GM18507 (cell line): ENCODE results near the gene BACE1-AS.
A peak's percentile ranks its signal among the peaks of the same experiment; 100 is the strongest.

ENCODE experiments used
- DNase-seq: peaks from one replicate; pipeline ENCODE4 v3.0.0; 2011; ENCODE audit warnings: low read depth; ENCODE audit not compliant: insufficient read length; ENCODE audit errors: extremely low spot score
- FAIRE-seq: peaks from 2 replicates; lab custom pipeline; 2011; peaks lifted over from hg19 to GRCh38; lab: Jason Lieb, UNC

Gene BACE1-AS

DNA sequence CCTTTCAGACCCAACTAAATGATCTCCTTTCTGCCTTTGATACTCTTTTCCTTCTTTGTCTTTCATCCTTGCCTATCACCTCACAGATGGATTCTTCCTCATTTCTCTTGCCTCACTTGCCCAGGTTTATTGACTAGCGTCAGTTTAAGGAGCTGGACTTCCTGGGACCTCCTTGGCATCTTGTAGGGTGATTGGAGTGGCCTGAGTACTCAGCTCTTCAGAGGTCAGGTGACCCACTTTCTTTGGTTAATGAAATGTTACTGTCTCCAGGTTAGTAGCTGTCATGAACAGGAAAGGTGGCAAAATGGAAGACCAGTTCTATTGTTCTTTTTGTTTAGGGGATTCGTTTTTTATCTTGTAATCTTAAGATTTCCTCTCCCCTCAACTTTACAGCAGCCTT, 4.6 kb upstream of the BACE1-AS start:
- FAIRE-seq (no peak), DNase-seq (no peak)

DNA sequence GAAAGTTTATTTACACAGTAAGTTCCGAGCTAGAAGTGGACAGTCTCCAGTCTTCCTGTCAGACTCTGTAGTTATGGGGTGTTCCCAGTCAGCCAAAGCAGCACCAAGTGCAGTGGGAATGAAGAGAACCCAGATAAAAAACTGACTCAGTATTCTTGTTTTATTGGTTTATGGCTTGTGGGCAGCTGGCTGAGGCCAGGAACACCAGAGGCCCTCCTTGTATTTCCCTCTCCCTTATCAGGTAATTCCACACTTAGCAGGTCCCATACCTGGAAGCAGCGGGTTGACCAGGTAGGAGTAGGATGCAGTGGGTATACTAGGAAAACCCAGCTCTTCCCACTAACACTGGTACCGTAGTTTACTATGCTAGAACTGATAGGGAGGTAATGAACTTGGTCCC, 3.5 kb upstream of the BACE1-AS start:
- FAIRE-seq (no peak), DNase-seq (no peak)

GRCh38 chr11:117289795-117290194, 1.4 kb upstream of the BACE1-AS start:
- DNase-seq, result no peak
- FAIRE-seq, result no peak

DNA sequence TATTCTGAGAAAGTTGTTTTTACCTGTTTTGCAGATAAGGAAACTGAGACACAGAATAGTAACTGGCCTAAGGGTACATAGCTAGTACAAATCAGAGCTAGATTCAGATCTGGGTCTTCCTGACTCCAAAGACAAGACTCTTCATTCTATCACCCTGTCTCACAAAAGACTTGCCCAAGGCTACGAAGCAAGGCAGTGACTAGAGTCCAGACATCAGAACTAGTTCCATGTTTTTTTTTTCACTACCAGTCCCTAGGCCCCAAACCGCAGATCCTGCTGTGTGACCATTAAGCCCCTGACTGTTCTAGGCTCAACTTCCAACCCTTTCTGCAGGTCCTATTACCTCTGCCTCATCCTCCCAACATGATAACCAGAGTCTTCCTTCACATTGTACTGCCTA, 1.5 kb downstream of the BACE1-AS start:
- DNase-seq (no peak), FAIRE-seq (no peak)

- no peak for FAIRE-seq
- DNase-seq, result no peak
These were observed 4.4 kb downstream of the BACE1-AS start for GRCh38 chr11:117295438-117296137.

DNA sequence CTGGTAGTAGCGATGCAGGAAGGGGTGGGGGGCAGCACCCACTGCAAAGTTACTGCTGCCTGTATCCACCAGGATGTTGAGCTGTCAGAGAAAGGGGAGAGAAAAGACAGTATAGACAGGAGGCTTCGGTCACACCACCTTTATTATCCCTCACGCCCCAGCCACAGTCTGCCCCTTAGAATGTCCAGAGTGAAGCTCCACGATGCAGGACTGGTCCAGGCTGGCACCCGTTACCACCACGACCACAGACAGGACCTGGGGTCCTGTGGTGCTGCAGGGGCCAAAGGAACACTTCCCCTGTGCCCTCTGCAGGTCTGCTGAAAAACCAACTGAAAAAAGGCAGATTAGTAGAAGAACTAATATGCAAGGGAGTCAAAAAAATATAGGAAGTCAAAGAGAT, 5.7 kb downstream of the BACE1-AS start:
- DNase-seq, result no peak
- FAIRE-seq, result no peak

DNA sequence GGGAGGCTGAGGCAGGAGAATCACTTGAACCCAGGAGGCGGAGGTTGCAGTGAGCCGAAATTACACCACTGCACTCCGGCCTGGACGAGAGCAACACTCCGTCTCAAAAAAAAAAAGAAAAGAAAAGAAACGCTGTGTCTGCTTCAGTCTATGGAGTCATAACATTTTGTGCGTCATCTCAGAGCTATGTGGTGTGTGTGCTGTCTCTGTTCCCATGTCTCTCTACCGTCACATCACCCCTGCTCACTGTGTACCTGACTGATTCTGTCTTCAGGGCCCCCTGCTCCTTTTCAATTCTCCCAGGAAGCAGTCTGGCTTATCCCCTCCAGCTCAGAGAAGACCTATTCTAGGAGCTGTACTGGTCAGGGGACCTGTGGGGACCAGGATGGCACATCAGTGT, 7.0 kb downstream of the BACE1-AS start:
- DNase-seq (no peak), FAIRE-seq (no peak)

GRCh38 chr11:117299351-117300282, 8.5 kb downstream of the BACE1-AS start:
- peak; percentile 33 for FAIRE-seq
- no peak for DNase-seq

DNA sequence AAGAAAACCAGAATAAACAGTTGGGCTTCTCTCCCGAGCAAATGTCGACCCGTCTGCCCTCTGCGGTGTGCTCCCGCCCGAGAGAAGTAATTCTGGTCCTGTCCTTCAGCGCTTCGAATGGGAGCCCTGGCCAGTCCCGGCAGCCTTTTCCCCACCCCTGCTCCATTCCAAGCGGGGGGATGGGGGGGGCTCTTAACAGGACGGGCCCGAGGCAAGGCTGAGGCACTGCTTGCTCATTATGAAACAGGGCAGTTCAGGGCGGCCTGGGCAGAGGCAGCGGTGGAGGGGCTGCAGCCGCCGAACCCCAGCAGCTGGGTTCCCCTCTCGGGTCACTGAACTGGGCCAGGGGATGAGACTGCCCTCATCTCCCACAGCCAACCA, 9.1 kb downstream of the BACE1-AS start:
- FAIRE-seq (no peak), DNase-seq (no peak)

DNA sequence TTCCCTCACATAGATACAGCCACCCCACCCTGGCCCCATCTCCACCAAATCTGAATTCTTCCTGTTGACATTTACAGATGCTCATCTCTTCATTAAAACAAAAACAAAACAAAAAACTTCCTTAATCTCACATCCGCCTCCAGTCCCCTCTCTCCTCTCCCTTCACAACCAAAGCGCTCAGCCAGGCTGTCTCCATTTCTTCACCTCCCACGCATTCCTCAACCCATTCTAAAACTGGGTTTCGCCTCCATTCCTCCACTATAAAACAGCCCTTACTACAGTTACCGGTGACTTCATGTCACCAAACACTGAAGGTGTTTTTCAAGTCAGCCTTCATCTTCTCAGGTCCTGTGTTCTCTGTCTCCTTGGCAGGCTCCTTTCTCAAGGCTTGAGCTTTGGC, 9.6 kb downstream of the BACE1-AS start:
- FAIRE-seq, result no peak
- no peak for DNase-seq

DNA sequence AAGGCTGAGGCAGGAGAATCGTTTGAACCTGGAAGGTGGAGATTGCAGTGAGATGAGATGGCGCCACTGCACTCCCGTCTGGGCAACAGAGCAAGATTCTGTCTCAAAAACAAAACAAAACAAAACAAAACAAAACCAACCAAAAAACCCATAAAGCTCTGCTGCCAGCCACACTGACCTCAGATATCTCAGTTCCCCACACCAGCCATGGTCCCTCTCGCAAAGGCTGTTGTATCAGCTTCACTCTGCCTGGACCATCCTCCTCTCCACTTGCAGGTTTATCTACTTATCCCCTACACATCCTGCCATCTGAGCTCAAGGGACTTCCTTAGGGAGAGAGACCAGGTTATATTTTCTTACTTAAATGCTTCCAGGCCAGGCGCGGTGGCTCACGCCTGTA, 11.1 kb downstream of the BACE1-AS start:
- FAIRE-seq (no peak), DNase-seq (no peak)

DNA sequence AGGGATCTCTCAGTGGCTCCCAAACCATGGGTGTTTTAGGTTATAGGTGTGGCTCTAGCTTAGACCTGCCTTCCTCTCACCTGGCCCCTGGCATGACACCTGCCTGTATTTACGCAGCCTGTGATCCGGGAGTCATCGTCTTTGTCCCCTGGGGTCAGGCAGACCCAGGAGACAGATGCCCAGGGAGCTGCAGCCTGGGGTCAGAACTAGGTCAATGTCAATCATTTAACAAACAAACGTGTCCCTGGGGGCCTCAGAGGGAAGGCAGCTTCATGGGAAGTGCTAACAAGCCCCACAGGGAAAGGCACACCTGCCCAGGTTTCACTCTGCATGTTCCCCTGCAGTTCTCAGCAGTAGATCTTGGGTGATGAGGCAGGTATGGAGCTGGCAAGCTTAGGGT, 12.0 kb downstream of the BACE1-AS start:
- FAIRE-seq (no peak), DNase-seq (no peak)

GRCh38 chr11:117303646-117304315, 12.6 kb downstream of the BACE1-AS start:
- FAIRE-seq (no peak), DNase-seq (no peak)

DNA sequence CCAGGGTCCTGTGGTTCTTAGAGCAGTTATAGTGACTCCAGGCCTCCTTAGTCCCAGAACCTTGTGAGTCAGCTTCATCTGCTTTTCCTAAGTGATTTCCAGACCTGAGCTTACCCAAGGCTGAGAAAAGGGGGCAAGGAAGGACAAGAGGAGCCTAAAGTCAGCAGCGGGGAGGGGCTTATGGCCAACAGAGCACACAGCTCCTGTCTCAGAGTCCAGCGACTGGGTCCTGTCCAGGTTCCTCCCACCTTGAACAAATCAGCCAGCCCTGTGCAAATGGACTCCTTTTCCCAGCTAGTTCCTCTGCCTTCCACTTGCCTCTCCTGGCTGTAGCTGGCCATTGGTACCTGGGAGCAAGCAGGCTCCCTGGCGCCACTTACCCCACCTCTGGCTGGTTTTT, 14.0 kb downstream of the BACE1-AS start:
- DNase-seq, result no peak
- FAIRE-seq, result no peak

DNA sequence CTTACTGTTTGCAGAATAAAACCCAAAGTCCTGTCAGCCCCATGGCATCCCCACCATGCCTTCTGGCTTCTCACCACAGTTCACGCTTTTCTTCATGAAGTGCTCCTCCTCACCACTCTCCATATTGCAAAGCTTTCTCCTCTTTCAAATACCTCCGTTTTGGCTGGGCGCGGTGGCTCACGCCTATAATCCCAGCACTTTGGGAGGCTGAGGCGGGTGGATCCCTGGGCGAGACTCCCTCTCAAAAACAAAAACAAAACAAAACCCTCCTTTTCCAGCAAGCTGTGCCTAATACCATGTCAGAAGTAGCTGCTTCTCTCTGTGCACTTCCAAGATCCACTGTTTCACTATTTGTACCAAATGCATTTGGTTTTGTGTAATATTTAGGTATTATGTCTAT, 18.2 kb downstream of the BACE1-AS start:
- DNase-seq, result no peak
- no peak for FAIRE-seq

DNA sequence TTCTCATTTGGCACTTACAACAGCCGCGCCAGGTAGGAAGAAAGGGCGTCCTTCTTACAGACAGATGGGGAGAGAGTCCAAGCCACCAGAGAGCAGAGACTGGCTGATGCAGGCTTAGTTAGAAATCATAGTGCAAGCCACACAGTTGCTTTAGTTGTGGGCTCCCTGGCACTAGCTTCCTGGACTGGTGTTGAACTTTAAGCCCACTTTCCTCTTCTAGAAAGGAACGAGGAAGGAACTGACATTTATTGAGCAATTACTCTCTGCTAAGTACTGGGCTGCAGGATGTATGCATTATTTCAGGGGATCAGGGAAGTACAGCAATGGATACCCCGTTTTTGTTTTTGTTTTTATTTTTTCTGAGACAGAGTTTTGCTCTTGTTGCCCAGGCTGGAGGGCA, 21.9 kb downstream of the BACE1-AS start:
- no peak for FAIRE-seq
- DNase-seq, result no peak

DNA sequence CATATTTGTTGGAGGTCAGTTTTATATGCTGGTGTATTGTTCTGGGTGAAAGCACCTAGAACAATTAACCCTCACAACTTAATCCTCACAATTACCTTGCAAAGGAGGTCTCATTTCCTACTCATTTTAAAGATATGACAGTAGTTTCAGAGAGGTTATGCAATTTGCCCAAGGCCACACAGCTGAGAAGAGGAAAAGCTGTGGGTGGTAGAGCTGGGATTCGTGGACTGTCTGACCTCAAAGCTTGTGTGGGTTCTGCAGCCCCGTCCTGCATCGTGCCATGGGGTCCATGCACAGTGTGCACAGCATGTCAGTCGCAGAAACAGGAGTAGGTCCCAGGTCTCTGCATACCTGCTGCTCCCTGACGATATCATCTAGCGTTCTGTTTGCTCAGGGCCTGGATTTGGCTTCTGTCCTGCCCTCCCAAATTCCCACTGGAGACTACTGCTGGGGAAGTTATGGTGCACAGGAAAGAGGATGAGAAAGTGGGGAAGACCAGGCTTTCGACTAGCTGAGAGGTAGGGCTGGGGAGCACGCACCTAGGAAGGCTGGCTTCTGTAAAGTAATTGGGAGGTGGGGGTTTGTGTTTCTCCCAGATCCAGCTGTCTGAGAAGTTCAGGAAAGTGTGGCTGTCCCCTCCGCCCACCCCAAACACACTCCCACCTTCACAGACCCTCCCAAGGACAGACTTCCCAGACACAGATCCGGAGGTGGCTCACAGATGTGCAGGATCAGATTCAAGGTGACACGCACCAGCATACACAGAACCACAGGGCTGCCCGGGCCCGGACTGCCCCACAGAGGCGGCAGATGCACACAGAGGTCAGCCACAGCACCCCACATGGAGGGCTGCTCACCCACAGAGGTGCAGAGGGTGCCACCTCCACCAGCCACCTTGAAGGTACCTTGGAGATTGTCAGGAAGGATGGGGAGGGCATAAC, 23.0 kb downstream of the BACE1-AS start:
- no peak for FAIRE-seq
- no peak for DNase-seq

DNA sequence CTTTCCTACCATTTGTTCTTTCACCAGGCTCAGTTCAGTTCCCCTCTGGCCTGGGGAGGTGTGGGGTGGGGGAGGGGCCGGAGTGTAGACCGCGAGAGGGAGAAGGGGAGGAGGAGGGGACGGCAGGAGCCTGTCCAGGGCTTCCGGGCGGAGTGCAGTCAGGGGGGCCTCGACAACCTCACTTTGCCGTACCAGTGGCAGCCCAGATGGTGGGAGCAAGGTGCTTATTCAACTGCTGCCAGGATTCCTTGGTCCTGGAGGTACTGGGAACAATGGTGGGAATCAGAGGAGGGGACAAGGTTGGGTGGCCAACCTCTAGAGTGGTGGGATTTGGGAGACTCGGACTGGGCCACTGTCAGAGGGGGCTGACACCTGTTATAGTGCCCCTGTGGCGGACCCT, 23.7 kb downstream of the BACE1-AS start:
- FAIRE-seq (no peak), DNase-seq (no peak)
